ENCODE results near the gene REXO1. TPM values are rescaled to one million over a fixed set of nuclear protein-coding genes. Genes with fewer than 3 reads are reported as not detected.

REXO1 gene
- total RNA-seq, 1 donor from 2014 or later: 2.4 TPM

DNA sequence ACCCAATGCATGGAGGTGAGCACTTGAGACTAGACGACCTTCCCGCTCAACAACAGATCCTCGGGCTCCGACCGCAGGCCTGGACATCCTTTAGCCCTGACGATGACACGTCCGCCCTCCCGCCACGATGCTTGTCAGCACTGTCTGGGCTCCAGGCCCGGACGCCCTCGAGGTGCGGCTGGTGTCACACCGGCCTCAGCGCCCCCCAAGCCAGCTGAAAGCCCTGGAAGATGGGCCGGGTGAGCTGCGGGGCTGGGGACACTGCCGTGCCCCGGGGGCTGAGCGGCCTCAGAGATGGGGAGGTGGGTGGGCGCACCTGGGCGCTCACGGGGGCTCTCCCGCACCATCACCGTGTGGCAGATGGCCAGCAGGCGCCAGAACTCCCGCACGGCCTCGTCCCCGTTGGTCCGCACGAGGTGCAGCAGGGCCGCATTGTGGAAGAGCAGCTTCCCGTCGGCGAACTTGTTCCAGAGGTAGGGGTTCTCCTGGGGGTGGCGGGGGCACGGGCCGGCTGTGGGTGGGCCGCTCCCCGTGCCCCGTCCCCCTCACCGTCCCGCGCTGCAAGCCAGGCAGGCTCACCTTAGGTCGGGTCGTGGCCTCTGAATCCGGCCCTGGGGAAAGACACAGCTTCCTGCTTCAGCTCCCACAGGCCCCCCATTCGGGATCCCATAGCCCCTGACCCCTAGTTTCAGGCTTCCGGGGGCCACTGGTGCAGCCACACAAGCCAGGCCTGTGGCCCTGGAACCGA, 51.7 kb downstream of the REXO1 start:
- Histone ChIP-seq H3K36me3 (ENCODE audit: control insufficient read depth, insufficient read depth, low read length) (no peaks in the 10 kb centered on the region), H3K4me3 (ENCODE audit: low read depth, low read length) (no peak overlapping the region), H3K27me3 (ENCODE audit: control insufficient read depth, insufficient read depth, low read length) (no peaks in the 10 kb centered on the region)
- no peak for FAIRE-seq
- no peak for DNase-seq (ENCODE audit: low read depth)
- TF ChIP-seq, protein P1, sequence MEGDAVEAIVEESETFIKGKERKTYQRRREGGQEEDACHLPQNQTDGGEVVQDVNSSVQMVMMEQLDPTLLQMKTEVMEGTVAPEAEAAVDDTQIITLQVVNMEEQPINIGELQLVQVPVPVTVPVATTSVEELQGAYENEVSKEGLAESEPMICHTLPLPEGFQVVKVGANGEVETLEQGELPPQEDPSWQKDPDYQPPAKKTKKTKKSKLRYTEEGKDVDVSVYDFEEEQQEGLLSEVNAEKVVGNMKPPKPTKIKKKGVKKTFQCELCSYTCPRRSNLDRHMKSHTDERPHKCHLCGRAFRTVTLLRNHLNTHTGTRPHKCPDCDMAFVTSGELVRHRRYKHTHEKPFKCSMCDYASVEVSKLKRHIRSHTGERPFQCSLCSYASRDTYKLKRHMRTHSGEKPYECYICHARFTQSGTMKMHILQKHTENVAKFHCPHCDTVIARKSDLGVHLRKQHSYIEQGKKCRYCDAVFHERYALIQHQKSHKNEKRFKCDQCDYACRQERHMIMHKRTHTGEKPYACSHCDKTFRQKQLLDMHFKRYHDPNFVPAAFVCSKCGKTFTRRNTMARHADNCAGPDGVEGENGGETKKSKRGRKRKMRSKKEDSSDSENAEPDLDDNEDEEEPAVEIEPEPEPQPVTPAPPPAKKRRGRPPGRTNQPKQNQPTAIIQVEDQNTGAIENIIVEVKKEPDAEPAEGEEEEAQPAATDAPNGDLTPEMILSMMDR (IDR thresholded peaks at IDR 0.05; ENCODE audit: insufficient read depth, low read length, severe bottlenecking): no peak

DNA sequence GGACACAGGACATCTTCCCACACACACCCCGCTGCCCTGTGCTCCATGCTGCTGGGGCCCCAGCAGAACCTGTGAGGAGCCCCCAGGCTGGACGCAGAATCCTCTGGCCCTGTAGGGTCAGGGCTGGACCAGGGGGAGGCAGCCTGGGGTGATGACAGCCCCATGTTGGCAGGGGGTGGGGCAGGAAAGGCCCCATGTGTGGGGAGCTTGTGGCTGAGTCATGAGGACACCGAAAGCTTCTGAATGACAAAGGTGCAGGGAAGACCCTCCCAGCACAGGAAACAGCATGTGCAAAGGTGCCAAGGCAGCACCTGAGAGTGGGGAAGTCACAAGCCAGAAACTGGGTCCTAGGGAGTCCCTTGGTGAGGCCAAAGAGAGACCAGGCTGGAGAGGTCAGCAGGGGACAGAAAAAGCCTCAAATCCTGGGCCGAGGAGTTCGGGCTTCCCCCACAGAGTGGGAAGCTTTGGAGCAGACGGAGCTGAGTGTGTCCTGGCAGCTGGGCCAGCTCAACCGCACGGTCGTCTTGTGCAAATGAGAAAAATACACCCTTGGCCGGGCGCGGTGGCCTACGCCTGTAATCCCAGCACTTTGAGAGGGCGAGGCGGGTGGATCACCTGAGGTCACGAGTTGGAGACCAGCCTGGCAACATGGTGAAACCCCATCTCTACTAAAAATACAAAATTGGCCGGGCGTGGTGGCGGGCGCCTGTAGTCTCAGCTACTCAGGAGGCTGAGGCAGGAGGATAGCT, 53.7 kb downstream of the REXO1 start:
- TF ChIP-seq, protein P1 (IDR thresholded peaks at IDR 0.05; ENCODE audit: insufficient read depth, low read length, severe bottlenecking): no peak
- H3K4me3 ChIP-seq (ENCODE audit: low read depth, low read length): no peak overlapping the region
- no peaks in the 10 kb centered on the region for H3K27me3 ChIP-seq (ENCODE audit: control insufficient read depth, insufficient read depth, low read length)
- no peak for FAIRE-seq
- no peaks in the 10 kb centered on the region for H3K36me3 ChIP-seq (ENCODE audit: control insufficient read depth, insufficient read depth, low read length)
- DNase-seq (ENCODE audit: low read depth): no peak

DNA sequence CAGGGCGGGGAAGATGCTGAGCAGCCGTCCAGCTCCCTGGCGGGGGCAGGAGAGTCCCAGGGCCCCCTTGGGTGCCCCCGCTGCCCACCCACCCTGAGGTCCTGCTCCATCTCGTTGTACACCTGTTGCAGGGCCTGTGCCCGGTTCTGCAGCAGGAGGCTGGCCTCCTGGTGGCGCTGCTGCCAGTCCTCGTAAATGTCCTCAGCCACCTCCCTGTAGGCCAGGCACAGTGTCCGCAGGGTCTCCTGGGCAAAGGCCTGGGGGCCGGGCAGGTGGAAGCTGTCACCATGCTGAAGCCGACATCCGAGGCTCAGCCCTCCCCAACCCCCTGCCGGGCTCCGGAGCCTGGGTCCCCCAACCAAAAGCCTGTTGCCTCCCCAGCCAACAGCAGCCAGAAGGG, 56.4 kb downstream of the REXO1 start:
- no peak for FAIRE-seq
- TF ChIP-seq, protein P1 (IDR thresholded peaks at IDR 0.05; ENCODE audit: insufficient read depth, low read length, severe bottlenecking): no peak
- DNase-seq (ENCODE audit: low read depth): no peak

DNA sequence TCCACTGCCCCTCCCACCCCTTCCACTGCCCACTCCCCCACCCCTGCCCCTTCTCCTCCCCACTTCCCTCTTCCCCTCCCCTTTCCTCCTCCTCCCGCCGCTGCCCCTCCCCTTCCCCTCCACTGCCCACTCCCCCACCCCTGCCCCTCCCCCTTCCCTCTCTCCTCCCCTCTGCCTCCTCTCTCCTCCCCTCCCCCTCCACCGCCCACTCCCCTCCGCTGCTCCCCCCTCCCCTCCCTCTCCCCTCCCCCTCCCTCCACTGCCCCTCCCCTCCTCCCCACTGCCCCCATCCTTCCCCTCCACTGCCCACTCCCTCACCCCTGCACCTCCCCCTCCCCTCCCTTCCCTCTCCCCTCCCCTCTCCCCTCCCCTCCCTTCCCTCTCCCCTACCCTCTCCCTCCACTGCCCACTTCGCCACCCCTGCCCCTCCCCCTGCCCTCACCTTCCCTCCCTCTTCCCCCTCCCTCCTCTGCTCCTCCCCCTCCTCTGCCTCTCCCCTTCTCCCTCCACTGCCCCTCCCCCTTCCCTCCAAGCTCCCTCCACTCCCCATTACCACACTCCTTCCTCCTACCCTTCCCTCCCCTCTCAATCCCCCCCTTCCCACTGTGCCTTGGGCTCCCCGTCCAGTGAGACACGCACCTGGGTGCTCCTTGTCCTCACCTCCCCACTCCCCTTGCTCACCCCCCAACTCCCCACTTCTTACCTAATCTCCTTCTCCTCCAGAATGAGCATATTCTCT, 58.1 kb downstream of the REXO1 start:
- Histone ChIP-seq H3K36me3 (ENCODE audit: control insufficient read depth, insufficient read depth, low read length) (no peaks in the 10 kb centered on the region), H3K27me3 (ENCODE audit: control insufficient read depth, insufficient read depth, low read length) (peaks cover 5% of the 10 kb centered on the region), H3K4me3 (ENCODE audit: low read depth, low read length) (no peak overlapping the region)
- DNase-seq (ENCODE audit: low read depth): no peak
- FAIRE-seq: no peak
- TF ChIP-seq, protein P1 (IDR thresholded peaks at IDR 0.05; ENCODE audit: insufficient read depth, low read length, severe bottlenecking): no peak

More for the DNA sequence above, 56.4 kb downstream of the REXO1 start:
- H3K27me3 ChIP-seq (ENCODE audit: control insufficient read depth, insufficient read depth, low read length): peaks cover 4% of the 10 kb centered on the region
- no peak overlapping the region for H3K4me3 ChIP-seq (ENCODE audit: low read depth, low read length)
- H3K36me3 ChIP-seq (ENCODE audit: control insufficient read depth, insufficient read depth, low read length): no peaks in the 10 kb centered on the region

DNA sequence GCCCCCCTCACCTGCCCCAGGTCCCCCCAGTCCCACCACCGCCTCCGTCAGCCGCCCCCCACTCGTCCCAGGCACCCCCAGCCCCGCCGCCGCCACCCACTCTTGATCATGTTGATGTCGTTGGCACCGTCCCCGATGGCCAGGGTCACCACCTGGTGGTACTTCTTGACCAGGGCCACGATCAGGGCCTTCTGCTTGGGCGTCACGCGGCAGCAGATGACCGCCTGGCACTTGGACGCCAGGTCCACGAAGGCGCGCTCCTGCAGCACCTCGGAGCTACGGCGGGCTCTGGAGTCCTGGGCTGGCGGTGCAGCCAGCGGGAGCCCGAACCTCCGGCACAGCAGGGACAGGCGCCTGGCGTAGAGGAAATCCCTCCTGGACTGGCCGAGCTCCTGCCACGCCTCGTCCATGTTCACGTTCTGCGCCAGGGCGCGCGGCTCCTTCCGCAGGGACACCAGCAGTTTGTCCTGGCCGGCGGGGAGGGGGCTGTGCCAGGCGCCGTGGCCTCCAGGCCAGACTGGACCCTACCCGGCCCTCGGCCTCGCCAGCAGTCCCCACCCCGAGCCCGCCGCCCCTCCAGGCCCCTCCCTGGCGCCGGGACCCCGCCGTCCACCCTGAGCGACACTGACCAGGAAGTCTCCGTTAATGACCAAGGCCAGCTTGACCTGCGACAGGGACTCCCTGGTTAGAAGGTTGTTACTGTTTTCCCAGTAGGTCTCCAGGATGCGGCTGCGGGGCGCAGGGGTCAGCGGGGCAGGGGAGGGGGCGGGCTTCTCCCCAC, 58.8 kb downstream of the REXO1 start:
- peaks cover 5% of the 10 kb centered on the region for H3K27me3 ChIP-seq (ENCODE audit: control insufficient read depth, insufficient read depth, low read length)
- TF ChIP-seq, protein P1 (IDR thresholded peaks at IDR 0.05; ENCODE audit: insufficient read depth, low read length, severe bottlenecking): no peak
- no peak overlapping the region for H3K4me3 ChIP-seq (ENCODE audit: low read depth, low read length)

More for the DNA sequence above, 58.8 kb downstream of the REXO1 start:
- no peak for FAIRE-seq
- DNase-seq (ENCODE audit: low read depth): no peak
- H3K36me3 ChIP-seq (ENCODE audit: control insufficient read depth, insufficient read depth, low read length): no peaks in the 10 kb centered on the region

Data from bronchial epithelial cell (primary cell).